ENCODE results near the gene EFHB. TPM values are rescaled to one million over a fixed set of nuclear protein-coding genes. Genes with fewer than 3 reads are reported as not detected.

The EFHB gene
- polyA plus RNA-seq, 2 of the 4 experiments (the other 2 are of a cell fraction), result 2.1 to 2.7 TPM

DNA sequence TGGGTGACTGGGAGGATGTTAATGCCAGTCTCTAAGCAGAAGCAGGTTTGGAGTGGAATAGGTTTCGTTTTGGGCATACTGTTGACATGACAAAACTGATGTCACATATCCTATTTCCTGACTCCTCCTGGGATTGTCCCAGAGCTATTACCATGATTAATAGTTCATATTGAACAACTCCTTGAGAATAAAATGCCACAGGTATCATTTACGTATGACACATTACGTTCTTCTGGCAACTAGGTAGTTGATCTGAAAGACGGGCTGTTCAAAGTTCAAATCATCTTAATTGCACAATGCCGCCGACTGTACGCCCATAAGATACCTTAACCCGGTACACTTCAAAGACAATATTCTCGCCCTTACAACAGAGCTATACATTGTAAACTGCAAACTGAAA is 11.5 kb upstream of the EFHB start (continued):
- no peak for TF ChIP-seq ESRRA (IDR thresholded peaks at IDR 0.05; ENCODE audit: borderline replicate concordance, low read length)
- TF ChIP-seq TP53 (CRISPR knock-in tag; IDR thresholded peaks at IDR 0.05), result no peak
- TF ChIP-seq HOXB13 (CRISPR knock-in tag; IDR thresholded peaks at IDR 0.05; ENCODE audit: low read depth), result no peak
- no peak for TF ChIP-seq FOSL2 (IDR thresholded peaks at IDR 0.05)
- TF ChIP-seq FOSL2 (CRISPR knock-in tag; IDR thresholded peaks at IDR 0.05), result no peak
- no peak for TF ChIP-seq HES2 (IDR thresholded peaks at IDR 0.05)
- no peak; a peak in 1 of 5 replicates for TF ChIP-seq RAD21 (conservative IDR thresholded peaks at IDR 0.05 in 1 of 2, IDR thresholded peaks at IDR 0.05 in 1 of 2)
- no peak for TF ChIP-seq POLR2A (IDR thresholded peaks at IDR 0.05; ENCODE audit: low read length)
- TF ChIP-seq ZC3H11A (IDR thresholded peaks at IDR 0.05), result no peak

- peaks cover 19% of the 10 kb centered on the region; the same call in 2 of the 3 replicates for H3K4me1 ChIP-seq
- DNase-seq (ENCODE audit: low read depth in 1 of 2, low spot score in 1 of 2) (no peak), FAIRE-seq (no peak), ATAC-seq (no peak)
- no peaks in the 10 kb centered on the region for H3K9me3 ChIP-seq
- no peak overlapping the region for H3K27ac ChIP-seq
- CTCF ChIA-PET, result interaction anchor here (0.9 kb wide), 1 partner anchor 51 kb away, joined by 3 read pairs; no protein-coding TSS in a partner anchor
- POLR2A ChIA-PET, result no interaction called here
- WGBS (ENCODE audit: missing lambda C conversion rate), result 5% methylated on average over 1 of the region's 1 CpG
- no peak overlapping the region for H3K4me2 ChIP-seq
- TF ChIP-seq JUN (IDR thresholded peaks at IDR 0.05), result no peak
- TF ChIP-seq ZSCAN20 (CRISPR knock-in tag; IDR thresholded peaks at IDR 0.05), result no peak
- TF ChIP-seq NPAS2 (CRISPR knock-in tag; IDR thresholded peaks at IDR 0.05; ENCODE audit: borderline replicate concordance), result no peak
- no peak for TF ChIP-seq SREBF2 (IDR thresholded peaks at IDR 0.05)
- TF ChIP-seq FOSL2 (IDR thresholded peaks at IDR 0.05), result no peak
- TF ChIP-seq FOSL2 (CRISPR knock-in tag; IDR thresholded peaks at IDR 0.05), result no peak
- no peak for TF ChIP-seq HOXB13 (CRISPR knock-in tag; IDR thresholded peaks at IDR 0.05; ENCODE audit: low read depth)
- no peak for TF ChIP-seq MAFK (IDR thresholded peaks at IDR 0.05; ENCODE audit: partially characterized antibody)
- TF ChIP-seq EP300 (IDR thresholded peaks at IDR 0.05), result no peak
- no peak for TF ChIP-seq MYC (IDR thresholded peaks at IDR 0.05; ENCODE audit: borderline replicate concordance, low read length)
- TF ChIP-seq RNF2 (IDR thresholded peaks at IDR 0.05; ENCODE audit: borderline replicate concordance, low read depth), result no peak
- no peak for TF ChIP-seq ZFP36 (IDR thresholded peaks at IDR 0.05; ENCODE audit: borderline replicate concordance, partially characterized antibody)
- no peak overlapping the region for H3K4me3 ChIP-seq
These were observed 6.6 kb upstream of the EFHB start for GRCh38 chr3:19940643-19941042.

- DNase-seq (ENCODE audit: low read depth in 1 of 2, low spot score in 1 of 2), result no peak
- no peak for FAIRE-seq
- CTCF ChIA-PET, result no interaction called here
- POLR2A ChIA-PET, result interaction anchor here (1.2 kb wide), 1 partner anchor 49 kb away, joined by 4 read pairs; no protein-coding TSS in a partner anchor
- Histone ChIP-seq H3K4me3 (no peak overlapping the region), H3K4me2 (no peak overlapping the region), H3K9me3 (no peaks in the 10 kb centered on the region), H3K4me1 (peaks cover 12% of the 10 kb centered on the region; the same call in 1 of the 3 replicates), H3K27ac (no peak overlapping the region)
- no peak for ATAC-seq
- TF ChIP-seq FOSL2 (IDR thresholded peaks at IDR 0.05) (no peak), FOSL2 (CRISPR knock-in tag; IDR thresholded peaks at IDR 0.05) (no peak), HOXB13 (CRISPR knock-in tag; IDR thresholded peaks at IDR 0.05; ENCODE audit: low read depth) (no peak), RCOR1 (IDR thresholded peaks at IDR 0.05; ENCODE audit: low read depth, low read length) (no peak)
- TF ChIP-seq, protein P1, sequence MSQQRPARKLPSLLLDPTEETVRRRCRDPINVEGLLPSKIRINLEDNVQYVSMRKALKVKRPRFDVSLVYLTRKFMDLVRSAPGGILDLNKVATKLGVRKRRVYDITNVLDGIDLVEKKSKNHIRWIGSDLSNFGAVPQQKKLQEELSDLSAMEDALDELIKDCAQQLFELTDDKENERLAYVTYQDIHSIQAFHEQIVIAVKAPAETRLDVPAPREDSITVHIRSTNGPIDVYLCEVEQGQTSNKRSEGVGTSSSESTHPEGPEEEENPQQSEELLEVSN (IDR thresholded peaks at IDR 0.05; ENCODE audit: borderline replicate concordance, low read depth), result no peak
- TF ChIP-seq, protein P2, sequence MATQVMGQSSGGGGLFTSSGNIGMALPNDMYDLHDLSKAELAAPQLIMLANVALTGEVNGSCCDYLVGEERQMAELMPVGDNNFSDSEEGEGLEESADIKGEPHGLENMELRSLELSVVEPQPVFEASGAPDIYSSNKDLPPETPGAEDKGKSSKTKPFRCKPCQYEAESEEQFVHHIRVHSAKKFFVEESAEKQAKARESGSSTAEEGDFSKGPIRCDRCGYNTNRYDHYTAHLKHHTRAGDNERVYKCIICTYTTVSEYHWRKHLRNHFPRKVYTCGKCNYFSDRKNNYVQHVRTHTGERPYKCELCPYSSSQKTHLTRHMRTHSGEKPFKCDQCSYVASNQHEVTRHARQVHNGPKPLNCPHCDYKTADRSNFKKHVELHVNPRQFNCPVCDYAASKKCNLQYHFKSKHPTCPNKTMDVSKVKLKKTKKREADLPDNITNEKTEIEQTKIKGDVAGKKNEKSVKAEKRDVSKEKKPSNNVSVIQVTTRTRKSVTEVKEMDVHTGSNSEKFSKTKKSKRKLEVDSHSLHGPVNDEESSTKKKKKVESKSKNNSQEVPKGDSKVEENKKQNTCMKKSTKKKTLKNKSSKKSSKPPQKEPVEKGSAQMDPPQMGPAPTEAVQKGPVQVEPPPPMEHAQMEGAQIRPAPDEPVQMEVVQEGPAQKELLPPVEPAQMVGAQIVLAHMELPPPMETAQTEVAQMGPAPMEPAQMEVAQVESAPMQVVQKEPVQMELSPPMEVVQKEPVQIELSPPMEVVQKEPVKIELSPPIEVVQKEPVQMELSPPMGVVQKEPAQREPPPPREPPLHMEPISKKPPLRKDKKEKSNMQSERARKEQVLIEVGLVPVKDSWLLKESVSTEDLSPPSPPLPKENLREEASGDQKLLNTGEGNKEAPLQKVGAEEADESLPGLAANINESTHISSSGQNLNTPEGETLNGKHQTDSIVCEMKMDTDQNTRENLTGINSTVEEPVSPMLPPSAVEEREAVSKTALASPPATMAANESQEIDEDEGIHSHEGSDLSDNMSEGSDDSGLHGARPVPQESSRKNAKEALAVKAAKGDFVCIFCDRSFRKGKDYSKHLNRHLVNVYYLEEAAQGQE (IDR thresholded peaks at IDR 0.05), result no peak
- WGBS (ENCODE audit: missing lambda C conversion rate), result 63% methylated on average over 1 of the region's 1 CpG
These were observed 4.2 kb upstream of the EFHB start for GRCh38 chr3:19938295-19938627.
